Sigmoid colon (tissue), 4 donors: ENCODE measurements around the gene SEMA6C.

Experiments
- POLR2AphosphoS5 ChIP-seq, 4 donors: sonication (generic); formaldehyde crosslinking; IDR thresholded peaks; one replicate each; pipeline ENCODE4 v1.6.1; 2017; ENCODE audit warnings: antibody characterized with exemption in 4 of 4
- TF ChIP-seq, protein P1 (sequence below), 4 experiments: fragments of 450-650 bp in 3 of 4; fragments of 200-600 bp in 1 of 4; IDR thresholded peaks; one replicate each; pipeline ENCODE4 v1.5.1; 2016 to 2019; ENCODE audit warnings: antibody characterized with exemption in 4 of 4, mild to moderate bottlenecking in 3 of 4, moderate library complexity in 2 of 4

- TF ChIP-seq POLR2AphosphoS5 (IDR thresholded peaks at IDR 0.05), result no peak
- TF ChIP-seq, protein P1, sequence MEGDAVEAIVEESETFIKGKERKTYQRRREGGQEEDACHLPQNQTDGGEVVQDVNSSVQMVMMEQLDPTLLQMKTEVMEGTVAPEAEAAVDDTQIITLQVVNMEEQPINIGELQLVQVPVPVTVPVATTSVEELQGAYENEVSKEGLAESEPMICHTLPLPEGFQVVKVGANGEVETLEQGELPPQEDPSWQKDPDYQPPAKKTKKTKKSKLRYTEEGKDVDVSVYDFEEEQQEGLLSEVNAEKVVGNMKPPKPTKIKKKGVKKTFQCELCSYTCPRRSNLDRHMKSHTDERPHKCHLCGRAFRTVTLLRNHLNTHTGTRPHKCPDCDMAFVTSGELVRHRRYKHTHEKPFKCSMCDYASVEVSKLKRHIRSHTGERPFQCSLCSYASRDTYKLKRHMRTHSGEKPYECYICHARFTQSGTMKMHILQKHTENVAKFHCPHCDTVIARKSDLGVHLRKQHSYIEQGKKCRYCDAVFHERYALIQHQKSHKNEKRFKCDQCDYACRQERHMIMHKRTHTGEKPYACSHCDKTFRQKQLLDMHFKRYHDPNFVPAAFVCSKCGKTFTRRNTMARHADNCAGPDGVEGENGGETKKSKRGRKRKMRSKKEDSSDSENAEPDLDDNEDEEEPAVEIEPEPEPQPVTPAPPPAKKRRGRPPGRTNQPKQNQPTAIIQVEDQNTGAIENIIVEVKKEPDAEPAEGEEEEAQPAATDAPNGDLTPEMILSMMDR (IDR thresholded peaks at IDR 0.05), result no peak
Observed at GRCh38 chr1:151158751-151159251, 12.4 kb upstream of the SEMA6C start.
